ENCODE results near the gene ITPKB.

Gene ITPKB

GRCh38 chr1:226632922-226633351 lies 106.1 kb downstream of the ITPKB start:
- DNase-seq (ENCODE audit: low read depth) = no peak
- TF ChIP-seq CTCF (conservative IDR thresholded peaks at IDR 0.05; ENCODE audit: low read length) = no peak
- H3K4me3 ChIP-seq (ENCODE audit: low read length) = no peak overlapping the region

- no peak for DNase-seq (ENCODE audit: low read depth)
- TF ChIP-seq CTCF (conservative IDR thresholded peaks at IDR 0.05; ENCODE audit: low read length) = no peak
- no peak overlapping the region for H3K4me3 ChIP-seq (ENCODE audit: low read length)
Observed at GRCh38 chr1:226632169-226632879, 106.8 kb downstream of the ITPKB start.

- no peak overlapping the region for H3K4me3 ChIP-seq (ENCODE audit: low read length)
- no peak for TF ChIP-seq CTCF (conservative IDR thresholded peaks at IDR 0.05; ENCODE audit: low read length)
- no peak for DNase-seq (ENCODE audit: low read depth)
Observed at GRCh38 chr1:226631229-226632000, 107.7 kb downstream of the ITPKB start.

- no peak for DNase-seq (ENCODE audit: low read depth)
- TF ChIP-seq CTCF (conservative IDR thresholded peaks at IDR 0.05; ENCODE audit: low read length) = no peak
Observed at GRCh38 chr1:226630592-226630991, 108.5 kb downstream of the ITPKB start.

GRCh38 chr1:226629896-226630550 lies 109.1 kb downstream of the ITPKB start:
- H3K4me3 ChIP-seq (ENCODE audit: low read length) = no peak overlapping the region
- no peak for TF ChIP-seq CTCF (conservative IDR thresholded peaks at IDR 0.05; ENCODE audit: low read length)
- no peak for DNase-seq (ENCODE audit: low read depth)

More at GRCh38 chr1:226630592-226630991, 108.5 kb downstream of the ITPKB start:
- H3K4me3 ChIP-seq (ENCODE audit: low read length) = no peak overlapping the region

GRCh38 chr1:226629210-226629895 lies 109.7 kb downstream of the ITPKB start:
- no peak overlapping the region for H3K4me3 ChIP-seq (ENCODE audit: low read length)
- DNase-seq (ENCODE audit: low read depth) = no peak
- TF ChIP-seq CTCF (conservative IDR thresholded peaks at IDR 0.05; ENCODE audit: low read length) = no peak
